SIG-M5 treated with dmso at 0.1 percent for 504 hours (cell line): ENCODE results near the gene DUSP21.
"Not testable (repeated sequence)": the region's sequence is repeated elsewhere in the genome, so short reads cannot be mapped to it uniquely, and the experiment has no call there.

Source experiments
- DNase-seq: peaks from one replicate; lab custom pipeline; 2025; ENCODE audit not compliant: unreplicated experiment; lab: John Stamatoyannopoulos, UW

The DUSP21 gene

GRCh38 chrX:44843753-44844152 is at the start of gene DUSP21:
Gene DUSP21 (plus strand): TSS chrX:44844021. CDS start chrX:44844133, 112 bp downstream.
- DNase-seq, result no peak

GRCh38 chrX:44795945-44796450 is 47.8 kb upstream of the DUSP21 start:
- DNase-seq, result peak; percentile 50

DNA sequence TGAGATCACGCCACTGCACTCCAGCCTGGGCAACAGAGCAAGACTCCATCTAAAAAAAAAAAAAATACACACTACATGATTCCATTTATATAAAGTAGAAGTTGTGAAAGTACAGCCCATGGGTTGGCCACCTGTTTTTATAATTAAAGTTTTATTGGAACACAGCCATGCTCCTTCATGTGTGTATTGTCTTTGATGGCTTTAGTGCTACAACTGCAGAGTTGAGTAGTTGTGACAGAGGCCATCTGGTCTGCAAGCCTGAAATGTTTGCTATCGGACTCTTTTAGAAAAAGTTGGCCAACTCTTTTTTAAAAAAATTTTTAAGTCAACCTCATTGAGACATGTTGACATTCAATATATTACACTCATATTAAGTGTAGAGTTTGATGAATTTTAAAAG is 41.2 kb upstream of the DUSP21 start:
- no peak for DNase-seq

GRCh38 chrX:44815681-44816080 is 28.1 kb upstream of the DUSP21 start:
- DNase-seq, result no peak

- no peak for DNase-seq
Measured at GRCh38 chrX:44816367-44816766, 27.5 kb upstream of the DUSP21 start.

GRCh38 chrX:44817029-44817428 is 26.8 kb upstream of the DUSP21 start:
- no peak for DNase-seq

DNA sequence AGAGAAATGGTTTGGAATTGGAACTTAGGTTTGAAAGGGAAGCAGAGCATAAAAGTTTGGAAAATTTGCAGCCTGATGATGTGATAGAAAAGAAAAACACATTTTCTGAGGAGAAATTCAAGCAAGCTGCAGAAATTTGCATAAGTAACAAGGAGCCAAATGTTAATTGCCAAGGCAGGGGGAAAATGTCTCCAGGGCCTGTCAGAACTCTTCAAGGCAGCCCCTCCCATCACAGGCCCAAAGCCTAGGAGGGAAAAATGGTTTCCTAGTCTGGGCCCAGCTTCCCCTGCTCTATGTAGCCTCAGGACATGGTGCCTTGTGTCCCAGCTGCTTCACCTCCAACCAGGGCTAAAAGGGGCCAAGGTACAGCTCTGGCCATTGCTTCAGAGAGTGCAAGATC is 21.2 kb upstream of the DUSP21 start:
- DNase-seq, result no peak

GRCh38 chrX:44823193-44823592 is 20.6 kb upstream of the DUSP21 start:
- DNase-seq, result not testable (repeated sequence)

- no peak for DNase-seq
Measured at GRCh38 chrX:44828008-44828605, 15.7 kb upstream of the DUSP21 start.

GRCh38 chrX:44829832-44830231 is 14.0 kb upstream of the DUSP21 start:
- no peak for DNase-seq

DNA sequence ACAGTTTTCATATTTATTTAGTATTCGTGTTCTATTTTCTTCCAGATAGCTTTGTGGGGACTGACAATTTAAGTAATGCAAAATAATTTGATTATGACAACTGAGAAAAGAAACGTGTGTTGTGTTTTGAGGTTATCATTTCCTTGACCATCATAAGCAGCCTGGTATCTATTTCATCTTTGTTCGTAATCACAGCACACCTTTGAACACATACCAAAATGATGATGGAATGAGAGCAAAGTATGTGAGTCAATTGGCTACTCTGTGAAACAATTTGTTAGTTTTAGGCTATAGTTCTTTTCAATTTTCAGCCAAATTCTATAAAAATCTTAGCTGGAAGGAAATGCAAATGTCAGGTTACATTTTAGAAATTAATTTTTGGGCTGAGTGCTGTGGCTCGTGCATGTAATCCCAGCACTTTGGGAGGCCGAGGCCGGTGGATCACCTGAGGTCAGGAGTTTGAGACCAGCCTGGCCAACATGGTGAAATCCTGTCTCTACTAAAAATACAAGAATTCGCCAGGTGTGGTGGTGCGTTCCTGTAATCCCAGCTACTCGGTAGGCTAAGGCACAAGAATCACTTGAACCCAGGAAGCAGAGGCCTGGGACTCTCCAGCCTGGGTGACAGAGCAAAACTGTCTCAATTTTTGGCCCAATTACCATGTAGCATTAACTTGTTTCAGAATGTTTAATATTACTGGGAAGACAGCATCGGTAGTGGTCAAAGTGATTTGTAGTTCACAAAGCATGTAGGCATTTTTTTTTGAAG is 1.1 kb upstream of the DUSP21 start:
- DNase-seq, result no peak

DNA sequence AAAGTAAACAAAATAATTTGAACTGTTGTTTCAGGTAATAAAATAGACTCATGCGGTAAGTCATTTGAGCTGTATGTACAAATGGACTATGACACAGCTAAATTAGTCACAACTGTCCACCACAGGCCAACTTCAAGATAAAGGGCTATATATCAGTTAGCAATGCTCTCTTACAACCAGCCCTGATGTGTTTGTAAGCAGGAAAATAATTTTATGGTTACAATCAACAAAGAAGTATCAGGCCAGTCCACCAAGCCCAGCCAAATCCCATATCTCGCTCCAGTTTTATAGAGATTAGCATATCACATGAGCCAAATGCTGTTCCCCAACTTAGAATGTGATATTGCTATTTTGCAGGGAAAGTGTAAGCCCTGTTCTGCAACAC is 511 bp upstream of the DUSP21 start:
- no peak for DNase-seq

- no peak for DNase-seq
Measured at GRCh38 chrX:44844204-44844603, 383 bp downstream of the DUSP21 start.

GRCh38 chrX:44850891-44851290 is 7.1 kb downstream of the DUSP21 start:
- not testable (repeated sequence) for DNase-seq

DNA sequence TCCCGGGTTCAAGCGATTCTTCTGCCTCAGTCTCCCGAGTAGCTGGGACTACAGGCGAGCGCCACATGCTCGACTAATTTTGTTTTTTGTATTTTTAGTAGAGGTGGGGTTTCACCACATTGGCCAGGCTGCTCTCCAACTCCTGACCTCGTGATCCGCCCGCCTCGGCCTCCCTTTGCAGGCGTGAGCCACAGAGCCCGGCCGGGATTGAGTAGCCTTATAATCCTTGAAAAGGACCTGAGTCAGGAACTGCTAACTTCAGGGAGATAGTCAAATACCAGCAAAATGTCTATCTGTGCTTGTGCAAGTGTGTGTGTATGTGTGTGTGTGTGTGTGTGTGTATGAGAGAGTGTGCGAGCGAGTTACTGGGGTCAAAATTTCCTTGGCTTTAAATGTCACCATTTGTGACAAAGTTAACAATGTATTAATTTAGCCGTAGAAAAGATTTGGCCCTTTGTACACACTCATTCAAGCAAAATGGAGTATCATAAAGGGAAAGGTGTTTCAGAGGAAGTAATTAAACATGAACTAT is 27.4 kb downstream of the DUSP21 start:
- DNase-seq, result no peak

DNA sequence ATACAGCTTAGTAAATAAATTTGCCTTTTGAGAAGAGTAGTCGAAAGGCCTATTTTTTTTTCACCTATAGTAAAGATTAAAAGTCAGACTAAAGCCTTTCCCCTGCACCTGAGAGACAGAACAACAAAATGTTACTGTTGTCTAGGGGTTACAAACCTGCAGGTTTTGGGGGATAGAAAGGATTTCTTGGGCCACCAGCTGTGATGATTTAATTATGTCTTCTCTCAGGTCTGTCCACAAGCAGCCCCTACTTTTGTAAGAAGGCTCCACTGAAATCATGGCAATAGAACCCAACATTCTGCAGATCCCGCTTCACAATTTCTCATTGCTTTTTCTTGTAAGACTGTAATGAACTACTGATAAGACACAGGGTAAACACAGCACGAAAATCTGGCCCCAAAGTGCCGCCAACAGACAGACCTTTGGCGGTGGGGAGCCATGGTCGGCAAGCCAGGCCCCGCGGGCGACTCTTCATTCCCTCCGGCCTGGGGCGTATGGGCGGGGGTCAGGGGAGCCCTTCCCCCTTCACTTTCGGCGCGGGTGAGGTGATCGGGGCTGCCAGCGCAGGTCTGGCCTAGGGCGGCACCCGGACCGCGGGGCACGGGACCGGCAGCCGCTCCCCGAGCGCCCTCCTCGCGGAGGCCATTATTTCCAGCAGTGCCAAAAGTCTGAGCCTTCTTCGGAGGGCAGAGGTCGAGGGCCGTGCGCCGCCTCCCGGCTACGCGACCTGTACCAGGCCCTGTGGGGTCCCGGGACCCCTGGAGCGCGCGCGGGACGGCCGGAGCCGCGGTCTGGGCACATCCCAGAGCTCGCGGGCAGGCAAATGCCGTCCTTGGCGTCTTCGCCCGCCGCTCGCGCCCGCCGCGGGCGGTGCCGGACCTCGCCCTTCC is 28.4 kb downstream of the DUSP21 start:
- DNase-seq, result peak; percentile 16

DNA sequence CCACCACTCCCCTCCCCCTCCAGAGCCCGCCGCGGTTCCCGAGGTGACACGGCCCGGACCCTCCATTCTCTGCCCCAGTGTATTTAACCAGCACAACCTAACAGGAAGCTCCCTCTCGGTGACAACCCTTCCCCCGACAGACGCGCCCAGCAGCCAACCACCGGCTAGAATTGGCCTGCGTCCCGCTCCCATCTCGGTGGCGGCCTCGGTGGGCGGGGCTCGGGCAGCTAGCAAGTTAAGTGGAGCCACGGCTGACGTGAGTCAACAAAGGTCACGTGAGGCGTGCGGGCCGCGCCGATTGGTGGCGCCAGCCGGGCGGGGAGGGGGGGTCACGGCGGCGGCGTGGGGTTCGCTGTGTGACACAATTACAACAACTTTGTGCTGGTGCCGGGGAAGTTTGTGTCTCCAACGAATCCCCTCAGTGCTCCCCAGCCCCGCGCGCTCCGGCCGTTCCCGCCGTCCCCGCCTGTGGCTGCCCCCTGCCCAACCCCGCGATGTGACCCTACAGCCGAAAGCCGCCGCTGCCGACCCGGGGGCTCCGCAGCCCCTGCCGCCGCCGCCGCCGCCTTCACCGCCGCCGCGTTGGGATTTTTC is 29.1 kb downstream of the DUSP21 start, which contains the start of gene KDM6A:
KDM6A (plus strand) TSS at position 368 of the 594 bp plus-strand sequence. CDS start 364 bp downstream, outside the sequence.
- DNase-seq, result peak; percentile 90

GRCh38 chrX:44873415-44874276 is 29.8 kb downstream of the DUSP21 start:
- peak; percentile 72 for DNase-seq

DNA sequence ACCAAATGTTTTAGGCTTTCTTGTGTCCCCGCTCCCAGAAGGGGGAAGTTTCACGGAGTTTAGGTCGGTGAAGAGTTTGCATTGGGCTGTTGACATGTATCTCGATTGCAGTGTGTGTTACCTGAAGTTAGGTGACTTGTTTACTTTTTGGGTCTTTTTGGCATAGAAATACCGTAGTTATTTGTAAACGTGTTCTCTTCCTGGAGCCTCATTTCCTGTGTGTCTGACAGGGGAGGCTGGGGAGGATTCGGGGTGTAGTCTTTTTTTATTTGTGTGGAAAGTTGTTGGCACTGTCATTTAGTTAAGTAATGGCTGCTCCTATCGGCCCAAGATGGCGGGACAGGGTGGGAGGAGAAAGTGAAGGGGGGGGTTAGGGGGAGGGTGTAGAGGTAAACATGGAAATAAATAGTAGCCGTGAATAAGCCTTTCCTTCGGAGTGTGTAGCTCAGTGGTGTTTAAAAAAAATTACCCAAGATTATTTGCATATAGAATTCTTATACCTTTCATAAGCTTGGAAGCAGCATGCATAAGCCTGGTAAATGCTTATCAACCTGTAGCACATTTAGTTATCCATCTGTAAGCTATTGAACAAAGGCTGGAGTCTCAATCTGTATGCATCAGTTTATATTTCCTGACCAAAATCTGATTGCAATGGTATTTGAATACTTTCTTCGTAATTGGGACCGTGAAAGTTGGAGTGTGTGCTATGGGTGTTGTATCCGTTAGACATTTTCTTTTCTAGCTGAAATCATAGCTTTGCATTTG is 30.8 kb downstream of the DUSP21 start:
- DNase-seq, result peak; percentile 16
